Germinal center (tissue), 1 donor: ENCODE measurements around the gene SLC4A8.

Experiments used
- DNase-seq: peaks from one replicate; pipeline ENCODE4 v3.0.0; 2012; ENCODE audit warnings: mixed read lengths, low spot score

SLC4A8 gene

DNA sequence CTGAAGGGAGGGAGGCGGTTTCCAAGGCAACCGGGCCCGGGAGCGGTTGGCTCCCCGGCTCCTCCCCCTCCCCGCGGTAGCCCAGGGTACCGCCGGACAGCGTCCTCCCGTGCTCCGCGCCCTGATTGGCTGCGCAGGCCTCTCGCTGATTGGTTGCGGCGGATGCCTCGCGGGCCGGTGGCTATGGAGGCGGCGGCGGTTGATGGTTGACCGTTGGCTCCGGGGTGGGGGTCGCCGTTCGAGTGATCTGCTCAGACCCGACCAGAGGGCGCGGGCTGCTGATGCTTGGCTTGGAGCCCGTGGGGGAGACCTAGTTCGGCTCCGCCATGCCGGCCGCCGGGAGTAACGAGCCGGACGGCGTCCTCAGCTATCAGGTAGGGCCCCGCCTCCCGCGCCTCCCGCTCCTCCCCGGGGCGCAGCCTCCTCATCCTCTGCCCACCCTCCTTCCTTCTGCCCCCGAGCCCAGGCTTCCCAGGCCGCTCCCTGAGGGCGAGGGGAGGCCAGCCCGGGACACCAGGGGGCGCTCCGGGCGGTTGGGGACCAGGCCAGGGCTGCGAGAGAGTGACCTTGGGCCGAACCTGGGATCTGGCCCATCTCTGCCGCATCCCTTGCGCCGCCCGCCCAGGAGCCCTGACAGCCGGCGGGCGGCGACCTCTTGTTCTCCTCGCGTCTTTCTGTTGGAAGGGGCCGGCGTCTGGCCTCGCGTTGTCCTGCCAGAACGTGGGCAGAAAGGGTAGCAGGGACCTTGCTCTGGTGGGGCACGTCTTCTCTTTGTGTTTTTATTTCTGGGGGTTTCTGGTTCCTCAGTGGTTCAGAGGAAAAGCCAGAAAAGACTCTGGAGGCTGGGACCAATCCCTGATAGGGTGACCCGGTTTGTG is at the start of gene SLC4A8:
Gene SLC4A8 (plus strand): TSS at position 170 of the 878 bp plus-strand sequence. CDS start 157 bp downstream, at position 327.
- peak; percentile 95 for DNase-seq

DNA sequence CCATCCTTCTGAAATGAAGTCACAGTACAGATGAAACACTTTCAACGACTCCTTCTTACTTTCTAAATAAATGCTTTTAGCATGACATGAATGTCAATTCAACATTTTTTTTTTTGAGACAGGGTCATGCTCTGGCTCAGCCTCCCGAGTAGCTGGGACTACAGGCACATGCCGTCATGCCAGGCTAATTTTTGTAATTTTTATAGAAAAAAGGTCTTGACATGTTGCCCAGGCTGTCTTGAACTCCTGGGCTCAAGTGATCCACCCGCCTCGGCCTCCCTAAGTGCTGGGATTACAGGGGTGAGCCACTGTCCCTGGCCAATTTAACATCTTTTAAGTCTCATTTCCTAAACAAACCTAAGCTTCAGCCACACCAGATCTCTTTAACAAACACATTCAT is 49.8 kb upstream of the SLC4A8 start:
- no peak for DNase-seq

DNA sequence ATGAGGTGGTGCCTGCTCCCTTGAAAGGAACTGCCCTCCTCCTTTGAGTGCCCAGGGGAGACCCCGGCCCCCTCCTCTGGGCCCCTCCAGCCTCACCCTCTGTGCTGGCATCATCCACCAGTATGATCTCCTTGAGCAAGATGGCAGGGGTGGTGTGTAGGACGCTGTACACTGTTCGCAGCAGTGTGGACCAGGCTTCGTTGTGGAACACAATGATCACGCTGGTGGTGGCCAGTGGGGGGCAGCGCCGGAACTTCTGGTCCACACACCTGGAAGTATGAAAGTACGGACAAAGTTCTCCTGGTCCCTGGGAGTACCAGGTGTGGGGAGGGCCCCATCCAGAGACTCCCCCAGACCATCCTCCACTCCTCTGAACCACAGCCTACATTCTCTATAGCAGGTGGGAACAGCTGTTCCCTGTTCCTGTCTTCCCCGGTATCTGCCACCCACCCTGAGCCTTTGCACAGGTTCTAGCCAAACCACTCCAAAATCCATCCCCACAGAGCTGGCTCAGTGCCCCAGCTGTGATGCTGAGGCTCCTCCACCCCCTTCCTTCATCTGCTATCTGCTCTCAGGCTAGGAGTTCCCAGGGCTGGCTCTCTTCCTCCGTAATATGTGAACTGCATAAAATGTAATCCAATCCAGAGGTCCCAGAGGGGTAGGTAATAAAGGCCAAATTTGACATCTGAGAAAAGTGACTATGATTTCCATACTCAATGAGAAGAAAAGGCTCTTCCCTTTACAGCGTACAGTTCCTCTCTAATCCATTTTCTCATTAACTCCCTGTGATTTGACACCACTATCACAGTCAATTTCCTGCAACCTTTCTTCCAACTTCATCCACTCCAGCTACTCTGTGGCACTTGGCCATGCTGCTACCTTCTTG is 47.3 kb upstream of the SLC4A8 start:
- no peak for DNase-seq

DNA sequence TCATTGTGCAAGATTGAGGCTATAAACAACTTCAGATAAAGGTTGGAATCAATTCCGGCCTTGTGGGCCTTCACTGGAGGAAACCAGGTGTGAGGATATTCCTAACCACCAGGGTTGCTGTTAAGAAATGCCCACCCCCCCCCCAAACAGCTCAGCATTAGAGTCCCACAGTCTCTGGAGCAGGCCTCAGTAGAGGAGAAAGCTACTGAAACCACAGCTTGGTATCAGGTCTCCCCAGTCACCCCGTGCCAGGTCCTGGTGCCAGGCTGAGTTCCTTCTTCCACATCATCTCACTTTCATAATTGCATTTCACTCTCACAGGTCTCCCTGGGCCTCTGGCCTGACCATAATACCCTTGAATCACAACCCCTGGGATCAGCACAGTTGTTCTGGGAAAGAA is 45.9 kb upstream of the SLC4A8 start:
- DNase-seq = no peak

DNA sequence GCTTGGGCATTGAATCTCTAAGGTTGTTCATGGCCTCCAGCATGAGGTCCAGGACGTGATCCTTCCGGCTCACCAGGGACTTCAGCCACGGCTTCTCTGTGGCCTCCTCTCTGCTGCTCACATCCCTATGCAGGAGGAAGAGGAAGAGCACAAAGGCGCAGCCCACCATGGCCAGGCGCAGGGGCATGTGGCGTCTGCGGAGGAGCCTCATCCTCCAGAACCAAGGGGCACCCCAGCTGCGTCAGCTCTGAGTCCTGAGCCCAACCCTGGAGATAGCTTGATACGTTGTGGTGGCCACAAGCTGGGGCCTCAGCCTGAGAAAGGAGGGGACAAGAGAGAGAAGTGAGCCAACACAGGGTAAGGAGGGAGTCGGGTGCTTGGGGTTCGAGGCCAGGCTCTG is 45.1 kb upstream of the SLC4A8 start:
- no peak for DNase-seq

DNA sequence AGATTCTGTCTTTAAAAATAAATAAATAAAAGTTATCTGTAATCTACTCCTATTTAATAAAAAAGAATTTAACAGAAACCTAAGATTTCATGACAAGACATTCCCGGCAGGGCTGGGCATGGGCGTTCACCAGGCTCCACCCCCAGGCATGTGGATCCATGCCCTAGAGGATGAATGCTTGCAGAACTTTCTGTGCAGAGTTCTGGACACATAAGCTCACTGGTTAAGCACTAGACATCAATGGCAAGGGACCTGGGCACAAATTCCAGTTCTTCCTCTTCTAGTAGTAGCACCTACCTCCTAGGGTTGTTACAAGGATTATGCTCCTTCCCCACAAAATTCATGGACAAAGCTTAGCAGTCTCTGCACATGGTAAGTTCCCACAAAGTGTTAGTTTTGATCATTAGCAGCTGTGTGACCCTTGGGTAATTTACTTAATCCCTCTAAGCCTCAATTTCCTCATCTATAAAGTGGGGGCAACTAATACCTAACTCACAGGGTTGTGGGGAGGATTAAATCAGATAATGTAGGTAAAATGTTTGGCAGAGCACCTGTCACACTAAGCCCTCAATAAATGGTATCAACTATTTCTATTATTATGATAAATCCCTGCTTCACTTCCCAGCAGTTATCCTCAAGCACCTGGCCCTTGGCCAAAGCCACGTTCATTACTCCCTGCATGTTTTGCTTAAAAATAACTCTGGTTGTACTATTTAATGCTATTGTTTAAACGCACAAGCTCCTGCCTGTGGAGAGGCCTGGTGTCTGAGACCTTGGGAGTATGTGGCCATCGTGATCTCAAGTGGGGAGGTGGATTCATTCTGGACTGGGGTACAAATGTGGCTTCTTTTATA is 43.2 kb upstream of the SLC4A8 start:
- no peak for DNase-seq

DNA sequence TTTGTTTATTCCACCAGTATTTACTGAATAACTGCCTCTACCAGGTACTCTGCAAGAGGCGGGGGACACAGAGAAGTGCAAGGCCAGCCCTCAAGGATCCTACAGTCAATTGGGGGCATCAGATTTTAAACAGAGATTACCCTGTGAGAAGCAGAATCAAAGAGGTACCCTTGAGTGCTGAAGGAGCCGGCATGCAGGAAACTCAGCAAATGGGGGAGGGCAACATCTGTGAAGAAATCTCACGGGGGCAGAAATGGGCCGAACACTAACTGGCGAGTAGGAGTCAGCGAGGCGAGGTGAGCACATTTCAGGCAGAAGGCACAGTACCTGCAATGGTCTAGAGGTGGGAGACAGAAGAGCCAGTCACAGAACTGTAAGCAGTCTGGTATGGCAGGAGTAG is 42.5 kb upstream of the SLC4A8 start:
- no peak for DNase-seq

DNA sequence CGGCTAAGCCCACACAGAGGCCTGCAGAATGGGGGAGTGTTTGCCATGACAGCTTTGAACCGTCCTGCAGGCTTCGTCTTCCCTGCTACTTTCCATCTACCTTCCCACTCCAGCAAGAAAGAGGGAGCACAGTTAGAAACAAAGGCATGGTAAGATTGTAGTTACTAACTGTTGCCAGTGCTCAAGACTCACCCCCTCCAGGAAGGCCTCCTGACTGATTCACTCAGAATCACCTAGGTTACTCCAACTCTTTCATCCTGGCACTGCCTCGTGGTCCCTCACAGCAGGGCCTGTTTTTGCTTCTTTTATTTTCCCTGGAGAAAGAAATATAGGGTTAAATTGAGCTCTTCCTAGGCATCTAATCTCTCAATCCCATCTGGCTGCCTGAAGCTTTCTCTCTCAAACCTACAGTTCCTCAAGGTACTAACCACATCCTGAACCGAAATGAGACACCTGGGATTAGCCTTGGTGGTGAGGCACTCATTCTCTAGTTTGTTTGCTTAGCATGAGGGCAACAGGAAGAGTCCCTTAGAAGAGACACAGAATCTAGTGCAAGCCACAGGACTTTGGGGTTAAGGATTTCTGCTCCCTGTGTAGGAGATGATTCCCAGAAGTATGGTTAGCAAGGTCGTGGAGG is 41.2 kb upstream of the SLC4A8 start:
- DNase-seq = no peak

DNA sequence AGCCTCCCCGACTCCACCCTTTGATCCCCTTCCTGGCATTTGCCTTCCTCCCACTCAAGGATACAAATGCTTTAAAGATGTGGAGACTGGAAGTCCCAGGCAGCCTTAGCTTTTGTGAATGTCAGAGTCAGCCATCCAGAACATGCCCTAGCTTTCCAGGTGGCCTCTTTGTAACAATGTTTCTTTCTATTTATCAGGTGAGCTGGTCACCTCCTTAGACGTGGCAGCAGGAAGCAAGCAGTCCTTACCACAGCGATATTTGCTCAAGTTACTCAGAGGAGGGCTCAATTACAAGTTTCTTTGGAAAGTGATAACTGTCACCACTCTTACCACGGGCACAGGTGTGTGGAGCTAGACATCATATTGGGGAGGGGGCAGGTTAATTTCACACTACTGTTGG is 38.3 kb upstream of the SLC4A8 start:
- DNase-seq = no peak

DNA sequence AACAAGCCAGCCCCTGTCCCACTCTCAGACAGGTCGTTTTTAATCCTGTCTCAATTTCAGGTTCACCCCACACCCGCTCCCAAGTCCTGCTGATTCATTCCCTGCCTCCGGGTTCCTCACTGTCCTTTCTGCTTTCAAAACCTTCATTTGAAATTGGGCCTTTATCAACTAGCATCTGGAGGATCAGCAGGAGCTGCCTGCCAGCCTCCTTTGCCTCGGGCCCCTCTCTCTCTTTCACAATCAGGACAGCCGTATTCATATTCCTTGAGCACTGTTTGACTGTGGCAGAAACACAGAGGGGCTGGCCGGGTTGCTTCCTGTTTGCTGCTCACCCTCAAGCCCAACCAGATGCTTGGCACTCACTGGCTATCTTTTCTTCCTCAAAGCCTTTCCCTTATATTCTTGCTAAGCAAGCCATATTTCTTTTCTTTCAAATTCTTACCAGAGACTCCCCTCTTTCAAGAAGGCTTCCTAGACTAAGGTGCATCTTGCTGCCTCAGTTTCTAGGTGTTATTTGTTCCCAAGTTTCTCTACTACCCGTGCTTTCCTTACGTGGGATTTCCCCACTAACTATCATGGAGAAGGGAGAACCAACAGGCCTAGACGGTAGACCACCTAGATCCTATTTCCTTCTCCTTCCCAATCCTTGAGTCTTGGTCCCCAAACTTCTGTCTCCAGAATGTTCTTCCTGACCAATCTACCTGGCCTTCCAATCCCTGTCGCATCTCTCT is 36.4 kb upstream of the SLC4A8 start:
- no peak for DNase-seq

DNA sequence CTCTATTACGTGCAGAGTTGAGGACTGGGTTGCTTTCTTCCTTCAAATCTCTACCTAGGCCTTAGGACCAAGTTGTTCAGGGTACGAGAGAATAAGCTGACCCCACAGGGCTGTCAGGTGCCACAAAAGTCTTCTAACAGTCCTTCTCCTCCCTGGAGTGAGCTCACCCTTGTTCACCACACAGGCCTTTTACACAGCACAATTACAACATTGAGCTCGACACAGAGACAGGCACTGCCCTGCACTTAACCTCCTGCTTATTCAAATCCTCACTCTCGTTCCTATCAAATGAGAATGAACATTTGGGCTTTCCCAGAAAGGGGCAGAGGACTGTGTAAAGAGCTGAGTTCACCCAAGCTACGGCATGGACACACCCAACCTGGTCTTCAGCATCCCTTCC is 35.8 kb upstream of the SLC4A8 start:
- DNase-seq = no peak

DNA sequence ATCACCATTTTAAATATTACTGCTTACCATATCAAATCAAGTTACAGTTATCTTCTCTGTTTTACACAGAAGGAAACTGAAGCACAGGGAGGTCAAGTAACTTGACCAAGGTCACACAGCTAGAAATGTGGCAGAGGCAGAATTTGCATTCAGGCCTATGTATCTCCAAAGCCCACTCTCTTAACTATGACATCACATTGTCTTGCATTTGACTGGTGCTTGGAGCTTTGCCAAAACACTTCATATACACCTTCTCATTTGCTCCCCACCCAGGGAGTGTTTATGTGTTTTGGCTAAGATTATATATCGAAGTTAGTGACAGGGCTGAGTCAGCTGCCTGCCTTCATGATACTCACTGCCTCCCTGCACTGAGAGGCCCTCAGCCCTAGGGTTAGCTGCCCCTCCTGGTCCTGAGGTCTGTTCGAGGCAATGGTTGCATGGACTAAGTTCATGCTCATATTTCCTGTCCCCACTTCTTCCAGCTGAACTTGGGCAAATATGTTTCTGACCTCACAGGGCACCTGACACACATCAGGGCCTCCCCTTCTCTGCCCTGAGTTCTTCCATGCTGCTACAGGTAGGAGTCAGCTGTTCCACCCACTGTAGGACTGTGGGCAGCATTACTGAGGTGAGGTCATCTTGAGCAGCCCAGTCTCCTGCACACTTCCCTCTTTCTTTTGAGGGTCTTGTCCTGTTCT is 35.2 kb upstream of the SLC4A8 start:
- DNase-seq = no peak

DNA sequence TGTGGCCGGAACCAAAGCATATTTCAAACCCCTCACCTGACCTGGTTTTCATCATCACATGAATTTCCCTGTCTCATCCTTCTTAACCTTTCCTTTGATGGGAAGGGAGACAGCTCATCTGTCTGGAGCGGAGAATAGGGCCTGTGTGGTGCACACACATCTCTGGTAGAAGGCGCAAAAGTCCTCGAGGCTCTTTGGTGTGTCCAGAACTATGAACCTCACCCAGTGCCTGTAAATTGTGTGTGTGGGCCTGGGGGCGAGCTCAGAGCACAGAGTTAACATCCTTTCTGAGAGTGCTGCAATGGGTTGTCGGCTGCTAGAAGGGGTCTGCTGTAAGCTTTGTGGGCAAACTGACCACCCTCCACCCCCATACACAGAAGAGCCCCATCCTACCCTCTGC is 34.2 kb upstream of the SLC4A8 start:
- DNase-seq = no peak

DNA sequence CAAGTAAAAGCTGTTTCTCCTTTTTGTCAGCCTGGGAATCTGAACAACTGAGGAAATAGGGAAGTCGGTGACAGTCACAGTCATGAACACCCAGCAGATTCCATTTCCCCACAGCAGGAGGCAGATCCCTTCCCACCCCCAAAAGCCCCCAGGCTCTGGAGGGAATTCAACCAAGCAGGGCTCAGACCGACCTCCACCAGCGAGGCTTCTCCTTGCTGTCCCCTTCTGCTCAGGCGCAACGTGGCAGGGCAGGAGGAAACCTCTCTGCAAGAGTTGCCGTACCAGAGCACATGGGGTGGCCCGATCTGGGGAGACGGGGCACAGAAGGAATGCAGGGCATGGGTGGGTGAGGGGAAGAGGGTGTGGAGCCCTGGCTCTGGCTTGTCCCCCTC is 33.7 kb upstream of the SLC4A8 start:
- no peak for DNase-seq

DNA sequence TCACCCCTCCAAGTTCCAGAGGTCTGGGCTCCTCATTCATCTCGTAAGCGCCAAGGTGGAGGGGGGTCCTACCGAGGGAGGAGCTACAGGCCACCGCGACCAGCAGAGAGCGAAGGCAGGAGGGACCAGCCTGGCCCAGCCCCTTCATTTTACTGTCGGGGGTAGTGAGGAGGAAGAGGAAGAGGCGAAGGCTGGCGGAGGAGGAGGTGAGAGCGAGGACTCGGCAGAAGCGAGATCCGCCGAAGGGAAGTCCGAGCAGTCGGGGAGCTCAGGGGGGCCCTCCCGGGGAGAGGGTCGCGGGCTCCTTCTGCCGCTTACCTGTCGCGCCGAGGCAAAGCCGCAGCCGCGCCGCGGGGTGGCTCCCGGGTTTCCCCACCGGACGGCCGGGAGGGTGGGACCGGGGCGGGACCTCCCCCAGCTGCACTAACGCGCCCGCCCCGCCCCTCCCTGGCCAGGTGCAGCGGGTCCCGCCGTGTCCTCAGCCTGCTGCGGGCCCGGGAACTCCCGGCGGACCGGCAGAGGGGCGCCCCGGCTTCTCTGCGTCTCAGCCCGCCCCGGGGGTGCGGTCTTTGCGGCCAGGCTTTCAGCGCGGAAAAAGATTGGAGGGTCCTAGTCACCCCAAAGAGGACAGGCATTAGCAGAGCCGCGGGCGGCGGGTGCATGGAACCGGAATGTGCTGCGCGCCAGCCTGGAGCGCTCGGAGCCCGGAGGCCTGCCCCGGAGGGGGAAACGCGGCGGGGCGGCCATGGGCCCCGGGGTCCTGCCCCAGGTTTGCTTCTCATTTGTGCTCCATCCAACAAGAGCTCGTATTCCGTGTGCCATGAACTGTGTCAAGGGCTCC is 33.1 kb upstream of the SLC4A8 start, which contains the start of gene GALNT6:
Gene GALNT6 (minus strand): TSS at position 124 of the 841 bp plus-strand sequence. CDS start 11,625 bp downstream, outside the sequence.
- peak; percentile 88 for DNase-seq

DNA sequence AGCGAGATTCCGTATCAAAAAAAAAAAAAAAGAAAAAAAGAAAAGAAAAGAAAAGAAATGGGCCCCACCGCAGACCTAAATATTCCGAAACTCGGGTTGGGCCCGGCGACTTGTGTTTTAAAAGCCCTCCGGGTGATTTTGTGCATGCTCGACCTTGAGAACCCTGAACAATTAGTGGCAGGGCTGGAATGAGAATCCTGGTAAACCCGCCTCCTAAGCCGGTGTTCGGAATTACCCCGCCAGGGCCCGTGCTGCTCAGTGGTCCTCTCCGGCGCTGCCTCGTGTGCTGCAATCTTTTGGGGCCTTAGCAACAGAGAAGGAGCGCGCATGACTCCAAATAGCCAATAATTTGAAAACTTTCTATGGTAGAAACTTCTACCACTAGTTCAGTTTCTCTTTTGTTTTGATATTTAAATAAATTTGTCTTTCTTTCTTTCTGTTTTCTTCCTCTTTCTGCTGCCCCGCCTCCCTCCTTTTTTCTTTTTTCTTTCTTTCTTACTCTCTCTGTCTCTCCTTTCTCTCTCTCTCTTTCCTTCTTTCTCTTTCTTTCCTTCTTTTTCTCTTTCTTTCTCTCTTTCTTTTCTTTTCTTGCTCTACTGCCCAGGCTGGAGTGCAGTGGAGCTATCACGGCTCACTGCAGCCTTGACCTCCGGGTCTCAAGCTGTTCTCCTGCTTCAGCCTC is 31.9 kb upstream of the SLC4A8 start:
- DNase-seq = peak; percentile 59

DNA sequence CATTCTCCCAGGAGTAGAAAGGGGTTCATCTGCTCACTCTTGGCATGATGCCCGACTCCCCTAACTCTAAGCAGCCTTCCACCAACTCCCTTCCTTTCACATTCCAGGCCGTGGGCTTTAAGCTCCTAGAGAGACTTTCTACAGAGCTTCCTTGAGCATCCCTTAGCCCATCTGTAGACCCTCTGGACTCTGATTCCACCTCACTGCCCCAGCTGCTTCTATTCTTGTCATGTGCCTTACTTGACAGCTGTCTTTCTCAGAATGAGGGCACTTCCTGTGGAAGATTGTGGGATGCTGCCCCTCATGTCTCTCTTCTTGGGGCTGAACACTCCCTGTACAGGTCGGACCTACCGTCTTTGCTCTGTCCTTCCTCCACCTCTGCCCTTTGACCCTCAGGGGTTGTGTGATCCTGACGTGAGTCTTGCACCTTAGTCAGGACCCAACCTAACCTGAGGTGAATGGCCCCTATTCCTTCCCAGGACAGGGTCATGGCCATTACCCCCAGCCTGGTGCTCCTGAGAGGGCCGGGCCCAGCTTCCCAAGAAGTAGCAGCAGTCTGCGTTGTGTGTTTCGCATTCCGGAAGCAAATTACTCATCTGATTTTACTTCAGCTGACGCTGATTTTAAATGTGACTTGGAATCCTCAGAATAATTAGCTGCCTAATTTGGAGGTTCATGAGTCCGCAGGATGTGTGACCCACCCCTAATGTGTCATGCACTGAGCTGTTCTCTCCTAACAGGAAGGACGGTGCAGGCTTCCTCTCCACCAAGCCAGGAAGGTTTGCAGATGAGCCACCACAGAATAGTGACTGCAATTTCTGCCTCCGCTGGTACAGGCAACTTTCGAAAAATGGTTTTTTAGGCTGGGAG is 30.7 kb upstream of the SLC4A8 start:
- DNase-seq = no peak
